DND-41 (cell line): Measurements from ENCODE around the gene PTPRA.

Source experiments
- ATAC-seq: fragments of 200-7000 bp; cut with Tn5 transposase; 3 replicates; pipeline ENCODE4 v1.9.1; 2021; ENCODE audit warnings: low read depth; ENCODE audit not compliant: insufficient read depth
- DNase-seq: peaks from one replicate; pipeline ENCODE4 v3.0.0-alpha.2; 2020
- H2AFZ ChIP-seq: 2 replicates; pipeline ENCODE4 v1.6.0; 2012; ENCODE audit warnings: low read depth, low read length
- H3K27ac ChIP-seq: 2 replicates; pipeline ENCODE4 v1.5.1; 2012; ENCODE audit warnings: low read length, inconsistent platforms
- H3K27me3 ChIP-seq: fragments of 200-600 bp; sonication (generic); 2 replicates; pipeline ENCODE4 v1.6.0; 2012; ENCODE audit warnings: low read length, mild to moderate bottlenecking, inconsistent platforms; ENCODE audit not compliant: insufficient read depth, poor library complexity
- H3K36me3 ChIP-seq: 2 replicates; pipeline ENCODE4 v1.5.1; 2012; ENCODE audit warnings: low read length, inconsistent platforms; ENCODE audit not compliant: insufficient read depth
- H3K4me1 ChIP-seq: 2 replicates; pipeline ENCODE4 v1.5.1; 2012; ENCODE audit warnings: mild to moderate bottlenecking, low read length; ENCODE audit not compliant: insufficient read depth
- H3K4me2 ChIP-seq: 2 replicates; pipeline ENCODE4 v1.6.0; 2012; ENCODE audit warnings: mild to moderate bottlenecking, moderate library complexity, low read length, inconsistent platforms; ENCODE audit not compliant: insufficient read depth
- H3K4me3 ChIP-seq, 2 experiments: fragments of 200-600 bp in 1 of 2; shearing (Covaris generic) in 1 of 2; 2 replicates each; pipeline ENCODE4 v1.5.1; 2012 to 2016; ENCODE audit warnings: inconsistent platforms in 2 of 2, low read length in 2 of 2, mild to moderate bottlenecking in 2 of 2, low read depth in 1 of 2, moderate library complexity in 1 of 2
- H3K79me2 ChIP-seq: 2 replicates; pipeline ENCODE4 v1.6.0; 2012; ENCODE audit warnings: low read length, inconsistent platforms; ENCODE audit not compliant: insufficient read depth
- H3K9ac ChIP-seq: 2 replicates; pipeline ENCODE4 v1.6.0; 2012; ENCODE audit warnings: low read depth, mild to moderate bottlenecking, inconsistent platforms, low read length, moderate library complexity
- H3K9me3 ChIP-seq: 2 replicates; pipeline ENCODE4 v1.5.1; 2012; ENCODE audit warnings: low read length, moderate library complexity, mild to moderate bottlenecking, inconsistent platforms; ENCODE audit not compliant: insufficient read depth, severe bottlenecking
- H4K20me1 ChIP-seq: 2 replicates; pipeline ENCODE4 v1.6.0; 2012; ENCODE audit warnings: low read length; ENCODE audit not compliant: insufficient read depth
- CTCF ChIP-seq: IDR thresholded peaks from 2 replicates; pipeline ENCODE4 v1.5.1; 2012; ENCODE audit warnings: borderline replicate concordance, low read length, moderate library complexity, mild to moderate bottlenecking; ENCODE audit not compliant: poor library complexity, severe bottlenecking; ENCODE audit errors: extremely low read depth
- EZH2 ChIP-seq: IDR thresholded peaks from 3 replicates; pipeline ENCODE4 v1.6.1; 2012; ENCODE audit warnings: borderline replicate concordance, low read depth, mild to moderate bottlenecking, moderate library complexity, low read length, inconsistent platforms; ENCODE audit not compliant: severe bottlenecking

PTPRA gene

GRCh38 chr20:2998728-2999127 lies 125.4 kb downstream of the PTPRA start:
- peaks cover 29% of the 10 kb centered on the region; the same call in 1 of the 2 replicates for H3K36me3 ChIP-seq
- no peak overlapping the region for H3K9ac ChIP-seq
- H3K9me3 ChIP-seq, result no peaks in the 10 kb centered on the region
- TF ChIP-seq CTCF (no peak), EZH2 (no peak)
- DNase-seq (no peak), ATAC-seq (no peak)
- H3K79me2 ChIP-seq, result no peaks in the 10 kb centered on the region
- peaks cover 2% of the 10 kb centered on the region; the same call in 1 of the 2 replicates for H4K20me1 ChIP-seq
- no peaks in the 10 kb centered on the region for H3K4me1 ChIP-seq
- no peaks in the 10 kb centered on the region for H3K27me3 ChIP-seq
- H3K27ac ChIP-seq, result no peak overlapping the region
- no peak overlapping the region for H3K4me2 ChIP-seq
- H2AFZ ChIP-seq, result no peak overlapping the region
- H3K4me3 ChIP-seq, result no peak overlapping the region

GRCh38 chr20:3000852-3001523 lies 127.7 kb downstream of the PTPRA start:
- no peak overlapping the region for H3K9ac ChIP-seq
- no peak overlapping the region for H2AFZ ChIP-seq
- H3K4me2 ChIP-seq, result no peak overlapping the region
- DNase-seq, result peak; percentile 24
- no peaks in the 10 kb centered on the region for H3K27me3 ChIP-seq
- H4K20me1 ChIP-seq, result peaks cover 2% of the 10 kb centered on the region; the same call in 1 of the 2 replicates
- peak; percentile 83 for ATAC-seq
- peak; percentile 65 for TF ChIP-seq CTCF
- TF ChIP-seq EZH2, result no peak
- no peaks in the 10 kb centered on the region for H3K4me1 ChIP-seq
- no peaks in the 10 kb centered on the region for H3K79me2 ChIP-seq
- no peak overlapping the region for H3K4me3 ChIP-seq
- peaks cover 25% of the 10 kb centered on the region for H3K36me3 ChIP-seq
- H3K27ac ChIP-seq, result no peak overlapping the region
- H3K9me3 ChIP-seq, result no peaks in the 10 kb centered on the region

- DNase-seq, result no peak
- no peak for ATAC-seq
- H3K4me2 ChIP-seq, result no peak overlapping the region
- H3K79me2 ChIP-seq, result no peaks in the 10 kb centered on the region
- H3K9me3 ChIP-seq, result no peaks in the 10 kb centered on the region
- peaks cover 40% of the 10 kb centered on the region for H3K36me3 ChIP-seq
- no peaks in the 10 kb centered on the region for H3K4me1 ChIP-seq
- no peak overlapping the region for H2AFZ ChIP-seq
- H3K4me3 ChIP-seq, result no peak overlapping the region
- no peak overlapping the region for H3K9ac ChIP-seq
- no peak overlapping the region for H3K27ac ChIP-seq
- no peak for TF ChIP-seq EZH2
- no peak for TF ChIP-seq CTCF
- no peaks in the 10 kb centered on the region for H3K27me3 ChIP-seq
- H4K20me1 ChIP-seq, result peaks cover 2% of the 10 kb centered on the region; the same call in 1 of the 2 replicates
These were observed 130.1 kb downstream of the PTPRA start for GRCh38 chr20:3003416-3003815.
